GM13976 (cell line): ENCODE data around the gene CTNS.

Experiments used
- DNase-seq: peaks from one replicate; pipeline ENCODE4 v3.0.0; 2012; ENCODE audit warnings: low spot score
- in situ Hi-C: fragments of 300-500 bp; cut with MboI; formaldehyde crosslinking; loops from one replicate; pipeline ENCODE4 v1.12.0; 2022; ENCODE audit warnings: low sequenced_read_pairs, mixed read lengths, inconsistent platforms; ENCODE audit not compliant: unreplicated experiment
- TF ChIP-seq, protein P1 (sequence below): IDR thresholded peaks from 2 replicates; pipeline ENCODE4 v1.5.1; 2012; ENCODE audit warnings: borderline replicate concordance, mild to moderate bottlenecking; ENCODE audit not compliant: insufficient read depth; ENCODE audit errors: extremely low read depth, missing control alignments, control extremely low read depth

Gene CTNS

DNA sequence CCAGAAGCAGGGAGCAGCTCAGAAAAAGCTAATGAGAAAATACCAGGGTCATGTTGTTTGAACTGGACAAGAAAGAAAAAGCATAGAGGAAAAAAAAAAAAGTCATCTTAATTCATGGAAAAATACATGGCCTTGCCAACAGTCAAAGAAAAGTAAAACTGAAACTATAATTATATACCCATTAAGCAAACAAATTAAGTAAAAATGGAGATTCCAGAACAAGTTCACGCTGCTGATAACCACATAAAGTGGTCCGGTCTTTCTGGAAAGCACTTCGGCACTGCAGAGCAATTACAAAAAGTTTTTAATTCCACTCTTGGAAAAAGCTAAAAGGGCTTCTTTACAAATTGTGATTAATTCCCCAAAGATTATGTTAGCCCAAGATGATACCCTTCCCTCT, 71.8 kb downstream of the CTNS start:
- TF ChIP-seq, protein P1, sequence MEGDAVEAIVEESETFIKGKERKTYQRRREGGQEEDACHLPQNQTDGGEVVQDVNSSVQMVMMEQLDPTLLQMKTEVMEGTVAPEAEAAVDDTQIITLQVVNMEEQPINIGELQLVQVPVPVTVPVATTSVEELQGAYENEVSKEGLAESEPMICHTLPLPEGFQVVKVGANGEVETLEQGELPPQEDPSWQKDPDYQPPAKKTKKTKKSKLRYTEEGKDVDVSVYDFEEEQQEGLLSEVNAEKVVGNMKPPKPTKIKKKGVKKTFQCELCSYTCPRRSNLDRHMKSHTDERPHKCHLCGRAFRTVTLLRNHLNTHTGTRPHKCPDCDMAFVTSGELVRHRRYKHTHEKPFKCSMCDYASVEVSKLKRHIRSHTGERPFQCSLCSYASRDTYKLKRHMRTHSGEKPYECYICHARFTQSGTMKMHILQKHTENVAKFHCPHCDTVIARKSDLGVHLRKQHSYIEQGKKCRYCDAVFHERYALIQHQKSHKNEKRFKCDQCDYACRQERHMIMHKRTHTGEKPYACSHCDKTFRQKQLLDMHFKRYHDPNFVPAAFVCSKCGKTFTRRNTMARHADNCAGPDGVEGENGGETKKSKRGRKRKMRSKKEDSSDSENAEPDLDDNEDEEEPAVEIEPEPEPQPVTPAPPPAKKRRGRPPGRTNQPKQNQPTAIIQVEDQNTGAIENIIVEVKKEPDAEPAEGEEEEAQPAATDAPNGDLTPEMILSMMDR, result no peak
- in situ Hi-C loops, result no loop called here
- DNase-seq, result no peak

DNA sequence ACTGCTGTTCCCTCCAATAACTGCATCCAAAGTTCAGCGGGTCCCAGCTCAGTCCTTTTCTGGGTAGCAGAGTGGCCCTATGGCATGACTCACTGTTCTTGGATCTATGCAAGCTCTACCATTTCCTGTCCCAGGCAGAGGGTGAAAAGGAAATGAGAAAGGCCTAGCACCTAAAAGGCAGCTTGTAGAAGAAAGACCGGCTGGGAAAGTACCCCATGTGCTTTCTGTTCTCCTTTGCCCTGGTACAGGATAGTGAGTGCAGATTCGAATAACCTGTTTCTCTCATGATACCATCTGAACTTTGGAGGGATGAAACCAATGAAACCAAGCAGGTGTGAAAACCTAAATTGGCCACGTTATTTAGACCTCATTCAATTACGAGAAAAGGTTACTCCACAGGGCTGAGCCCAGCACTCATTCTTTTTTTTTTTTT, 74.4 kb downstream of the CTNS start:
- in situ Hi-C loops, result no loop called here
- peak; percentile 86 for DNase-seq
- TF ChIP-seq, protein P1, result no peak
